Skeletal muscle satellite cell (primary cell): ENCODE data around the gene USP7.

Source experiments
- H3K27me3 ChIP-seq: 2 replicates; pipeline ENCODE4 v1.7.0; 2013; ENCODE audit warnings: low read length; ENCODE audit not compliant: control insufficient read depth, insufficient read depth
- H3K36me3 ChIP-seq: 2 replicates; pipeline ENCODE4 v1.7.0; 2013; ENCODE audit warnings: mild to moderate bottlenecking, control low read depth, low read length; ENCODE audit not compliant: insufficient read depth
- H3K4me1 ChIP-seq: 2 replicates; pipeline ENCODE4 v1.7.0; 2013; ENCODE audit warnings: low read length; ENCODE audit not compliant: control insufficient read depth, insufficient read depth
- H3K4me2 ChIP-seq: 2 replicates; pipeline ENCODE4 v1.7.0; 2013; ENCODE audit warnings: mild to moderate bottlenecking, low read length
- H3K4me3 ChIP-seq: 2 replicates; pipeline ENCODE4 v1.7.0; 2013; ENCODE audit warnings: low read length
- H3K9ac ChIP-seq: 2 replicates; pipeline ENCODE4 v1.7.0; 2013; ENCODE audit warnings: mild to moderate bottlenecking, low read depth, low read length, moderate library complexity
- H3K9me3 ChIP-seq: replicated peaks from 2 replicates; pipeline ENCODE4 v1.7.0; 2013; ENCODE audit warnings: mild to moderate bottlenecking, control low read depth, low read length

USP7 gene

GRCh38 chr16:8861563-8862308 is 102.0 kb downstream of the USP7 start:
- Histone ChIP-seq H3K27me3 (no peaks in the 10 kb centered on the region), H3K4me3 (no peak overlapping the region), H3K4me1 (peaks cover 33% of the 10 kb centered on the region), H3K4me2 (no peak overlapping the region), H3K36me3 (peaks cover 17% of the 10 kb centered on the region), H3K9me3 (no peaks in the 10 kb centered on the region), H3K9ac (no peak overlapping the region)

DNA sequence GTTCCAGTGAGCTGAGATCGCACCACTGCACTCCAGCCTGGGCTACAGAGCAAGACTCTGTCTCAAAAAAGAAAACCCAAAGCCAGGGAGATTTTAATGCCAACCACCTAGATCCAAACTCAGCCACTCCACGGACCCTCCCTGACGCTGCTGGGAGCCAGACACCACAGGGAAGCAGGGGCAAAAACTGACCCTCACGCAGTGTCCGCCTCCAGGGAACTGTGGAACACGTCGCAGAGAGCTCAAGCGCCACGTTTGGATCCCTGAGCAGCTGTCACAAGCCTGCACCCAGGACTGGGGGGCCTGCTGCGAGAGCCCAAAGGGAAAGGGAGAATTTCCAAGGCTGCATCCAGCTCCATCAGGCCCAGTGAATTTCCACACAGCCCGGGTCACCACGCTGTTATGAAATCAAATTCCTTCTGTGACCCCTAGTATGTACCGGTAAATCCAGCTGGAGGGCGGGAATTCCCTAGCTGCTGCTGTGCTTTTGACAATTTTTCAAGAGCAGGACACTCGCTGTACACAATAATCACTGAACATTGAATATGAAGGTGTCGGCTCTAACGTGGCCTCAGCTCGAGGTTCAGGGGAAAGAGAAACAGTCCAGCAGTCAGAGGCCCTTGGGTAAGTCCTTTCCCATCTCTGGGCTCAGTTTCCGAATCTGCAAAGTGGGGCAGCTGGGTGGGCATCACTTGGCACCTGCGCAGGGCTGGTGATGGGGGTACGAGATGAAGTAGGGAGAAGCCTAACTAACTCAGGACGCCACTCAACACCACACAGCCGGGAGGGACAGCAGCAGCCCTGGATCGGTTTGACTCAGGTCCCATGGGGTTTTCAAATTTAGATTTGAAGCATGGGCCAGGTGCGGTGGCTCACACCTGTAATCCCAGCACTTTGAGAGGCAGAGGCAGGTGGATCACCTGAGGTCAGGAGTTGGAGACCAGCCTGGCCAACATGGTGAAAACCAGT is 103.5 kb downstream of the USP7 start:
- peaks cover 32% of the 10 kb centered on the region for H3K36me3 ChIP-seq
- peak overlapping the region; percentile 7 for H3K9ac ChIP-seq
- no peaks in the 10 kb centered on the region for H3K27me3 ChIP-seq
- H3K9me3 ChIP-seq, result no peaks in the 10 kb centered on the region
- H3K4me2 ChIP-seq, result peak overlapping the region; percentile 31
- H3K4me3 ChIP-seq, result no peak overlapping the region
- H3K4me1 ChIP-seq, result peaks cover 26% of the 10 kb centered on the region

GRCh38 chr16:8858994-8859912 is 104.5 kb downstream of the USP7 start:
- H3K9ac ChIP-seq, result no peak overlapping the region
- H3K4me1 ChIP-seq, result peaks cover 19% of the 10 kb centered on the region
- H3K27me3 ChIP-seq, result no peaks in the 10 kb centered on the region
- no peak overlapping the region for H3K4me2 ChIP-seq
- no peaks in the 10 kb centered on the region for H3K9me3 ChIP-seq
- H3K4me3 ChIP-seq, result no peak overlapping the region
- H3K36me3 ChIP-seq, result peaks cover 42% of the 10 kb centered on the region

- Histone ChIP-seq H3K9me3 (no peaks in the 10 kb centered on the region), H3K4me1 (peaks cover 9% of the 10 kb centered on the region), H3K27me3 (no peaks in the 10 kb centered on the region), H3K9ac (no peak overlapping the region), H3K4me3 (no peak overlapping the region), H3K4me2 (no peak overlapping the region), H3K36me3 (peaks cover 65% of the 10 kb centered on the region)
Measured at GRCh38 chr16:8855972-8856371, 107.7 kb downstream of the USP7 start.

DNA sequence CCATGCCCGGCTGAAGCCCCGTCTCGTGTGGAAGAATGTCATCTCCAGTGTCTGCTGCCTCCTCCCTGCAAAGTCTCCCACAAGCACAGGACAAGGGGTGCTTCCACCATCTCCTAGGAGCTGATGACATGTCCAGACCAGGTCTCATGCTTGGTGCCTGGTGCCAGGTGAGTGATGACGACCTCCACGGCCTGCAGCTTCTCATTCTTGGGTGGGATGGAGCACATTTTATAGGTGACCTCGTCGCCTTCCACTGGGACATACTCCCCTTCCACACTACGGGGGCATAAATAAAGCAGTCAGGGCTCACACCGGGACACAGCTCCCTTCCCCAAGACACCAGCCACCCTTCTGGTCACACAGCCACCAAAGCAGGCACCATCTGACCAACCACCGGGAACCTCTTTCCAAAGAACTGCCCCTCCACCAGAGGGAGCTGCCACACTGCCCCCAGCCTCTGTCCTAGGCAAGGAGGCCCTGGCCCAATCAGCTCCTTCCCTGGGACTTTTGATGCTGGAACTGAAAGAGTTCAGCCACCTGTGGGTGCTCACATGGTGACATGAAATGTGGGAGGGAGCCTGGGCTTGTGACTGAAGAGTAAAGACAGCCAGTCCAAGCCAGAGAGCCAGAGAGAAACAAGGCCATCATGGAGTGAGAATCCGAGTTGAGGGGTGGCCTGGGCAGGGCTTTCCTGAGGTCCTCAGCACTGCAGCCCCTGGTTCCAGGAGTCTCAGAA is 108.5 kb downstream of the USP7 start:
- no peak overlapping the region for H3K4me2 ChIP-seq
- H3K9me3 ChIP-seq, result no peaks in the 10 kb centered on the region
- H3K4me1 ChIP-seq, result peaks cover 13% of the 10 kb centered on the region
- H3K27me3 ChIP-seq, result no peaks in the 10 kb centered on the region
- H3K36me3 ChIP-seq, result peaks cover 71% of the 10 kb centered on the region
- no peak overlapping the region for H3K9ac ChIP-seq
- H3K4me3 ChIP-seq, result no peak overlapping the region

GRCh38 chr16:8854298-8854948 is 109.3 kb downstream of the USP7 start:
- Histone ChIP-seq H3K4me3 (no peak overlapping the region), H3K9ac (no peak overlapping the region), H3K4me1 (peaks cover 17% of the 10 kb centered on the region), H3K36me3 (peaks cover 78% of the 10 kb centered on the region), H3K9me3 (no peaks in the 10 kb centered on the region), H3K4me2 (no peak overlapping the region), H3K27me3 (no peaks in the 10 kb centered on the region)

DNA sequence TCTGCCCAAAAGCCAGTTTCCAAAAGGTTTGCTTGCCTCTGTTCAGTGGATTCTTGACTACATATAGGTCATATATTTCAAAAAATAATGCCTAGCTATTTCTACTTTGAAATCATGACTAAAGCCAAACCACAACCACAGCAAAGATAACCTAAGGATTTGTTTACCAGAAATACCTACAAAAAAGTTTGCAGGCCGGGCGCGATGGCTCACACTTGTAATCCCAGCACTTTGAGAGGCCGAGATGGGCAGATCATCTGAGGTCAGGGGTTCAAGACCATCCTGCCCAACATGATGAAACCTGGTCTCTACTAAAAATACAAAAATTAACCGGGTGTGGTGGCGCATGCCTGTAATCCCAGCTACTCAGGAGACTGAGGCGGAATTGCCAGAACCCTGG is 110.1 kb downstream of the USP7 start:
- Histone ChIP-seq H3K36me3 (peaks cover 76% of the 10 kb centered on the region), H3K9ac (no peak overlapping the region), H3K27me3 (no peaks in the 10 kb centered on the region), H3K4me1 (peaks cover 25% of the 10 kb centered on the region), H3K9me3 (no peaks in the 10 kb centered on the region), H3K4me2 (no peak overlapping the region), H3K4me3 (no peak overlapping the region)

- peaks cover 29% of the 10 kb centered on the region for H3K4me1 ChIP-seq
- no peaks in the 10 kb centered on the region for H3K27me3 ChIP-seq
- no peak overlapping the region for H3K4me2 ChIP-seq
- H3K4me3 ChIP-seq, result no peak overlapping the region
- H3K9ac ChIP-seq, result no peak overlapping the region
- H3K36me3 ChIP-seq, result peaks cover 77% of the 10 kb centered on the region
- H3K9me3 ChIP-seq, result no peaks in the 10 kb centered on the region
Measured at GRCh38 chr16:8853150-8853549, 110.6 kb downstream of the USP7 start.

GRCh38 chr16:8852534-8852933 is 111.2 kb downstream of the USP7 start:
- no peak overlapping the region for H3K9ac ChIP-seq
- H3K27me3 ChIP-seq, result no peaks in the 10 kb centered on the region
- no peak overlapping the region for H3K4me2 ChIP-seq
- peaks cover 30% of the 10 kb centered on the region for H3K4me1 ChIP-seq
- H3K9me3 ChIP-seq, result no peaks in the 10 kb centered on the region
- H3K36me3 ChIP-seq, result peaks cover 83% of the 10 kb centered on the region
- no peak overlapping the region for H3K4me3 ChIP-seq

DNA sequence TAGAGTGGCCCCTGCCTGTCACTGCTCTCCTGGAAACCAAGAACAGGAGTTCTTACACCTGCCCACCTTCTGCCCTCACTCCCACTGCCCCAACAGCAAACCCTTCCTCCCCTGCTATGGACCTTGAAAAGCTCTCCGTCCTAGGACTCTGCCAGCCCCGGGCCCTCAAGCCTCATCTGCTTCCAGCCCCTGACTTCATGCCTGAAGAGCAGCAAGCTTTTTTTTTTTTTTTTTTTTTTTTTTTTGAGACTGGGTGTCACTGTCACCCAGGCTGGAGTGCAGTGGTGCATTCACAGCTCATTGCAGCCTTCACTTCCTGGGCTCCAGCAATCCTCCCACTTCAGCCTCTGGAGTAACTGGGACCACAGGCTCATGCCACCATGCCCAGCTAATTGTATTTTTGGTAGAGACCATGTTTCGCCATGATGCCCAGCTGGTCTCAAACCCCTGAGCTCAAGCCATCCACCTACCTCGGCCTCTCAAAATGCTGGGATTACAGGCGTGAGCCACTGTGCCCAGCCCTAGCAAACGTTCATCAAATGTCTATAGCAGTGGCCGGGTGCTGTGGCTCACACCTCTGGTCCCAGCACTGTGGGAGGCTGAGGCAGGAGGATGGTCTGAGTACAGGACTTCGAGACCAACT is 111.8 kb downstream of the USP7 start:
- H3K36me3 ChIP-seq, result peaks cover 88% of the 10 kb centered on the region

More for the DNA sequence above, 111.8 kb downstream of the USP7 start:
- no peak overlapping the region for H3K9ac ChIP-seq
- peaks cover 30% of the 10 kb centered on the region for H3K4me1 ChIP-seq
- H3K27me3 ChIP-seq, result no peaks in the 10 kb centered on the region
- no peak overlapping the region for H3K4me2 ChIP-seq
- H3K4me3 ChIP-seq, result no peak overlapping the region
- H3K9me3 ChIP-seq, result no peaks in the 10 kb centered on the region
